GM19239 (cell line): ENCODE results near the gene HDAC1.

ENCODE experiments used
- DNase-seq: peaks from one replicate; pipeline ENCODE4 v3.0.0; 2011; ENCODE audit warnings: low spot score; ENCODE audit not compliant: insufficient read length
- FAIRE-seq: peaks from 2 replicates; lab custom pipeline; 2011; peaks lifted over from hg19 to GRCh38; lab: Jason Lieb, UNC

Gene HDAC1

GRCh38 chr1:32363713-32364112 is 71.8 kb downstream of the HDAC1 start:
- FAIRE-seq (no peak), DNase-seq (no peak)

- no peak for FAIRE-seq
- no peak for DNase-seq
Observed at GRCh38 chr1:32364836-32365235, 73.0 kb downstream of the HDAC1 start.

- FAIRE-seq, result no peak
Observed at GRCh38 chr1:32365445-32365844, 73.6 kb downstream of the HDAC1 start.

GRCh38 chr1:32367912-32368635 is 76.2 kb downstream of the HDAC1 start:
- DNase-seq (no peak), FAIRE-seq (no peak)

More at GRCh38 chr1:32365445-32365844, 73.6 kb downstream of the HDAC1 start:
- DNase-seq, result no peak

GRCh38 chr1:32372149-32372756 is 80.4 kb downstream of the HDAC1 start:
- DNase-seq (no peak), FAIRE-seq (peak; percentile 73)

- FAIRE-seq, result no peak
- DNase-seq, result no peak
Observed at GRCh38 chr1:32373996-32374592, 82.2 kb downstream of the HDAC1 start.

- no peak for DNase-seq
Observed at GRCh38 chr1:32376199-32376598, 84.3 kb downstream of the HDAC1 start.

GRCh38 chr1:32377541-32378220 is 85.8 kb downstream of the HDAC1 start:
- FAIRE-seq, result no peak
- DNase-seq, result no peak

More at GRCh38 chr1:32376199-32376598, 84.3 kb downstream of the HDAC1 start:
- no peak for FAIRE-seq

- no peak for DNase-seq
- no peak for FAIRE-seq
Observed at GRCh38 chr1:32380057-32380456, 88.2 kb downstream of the HDAC1 start.
